HG03064 (cell line): Measurements from ENCODE around the gene CYB561.

ENCODE experiments used
- ATAC-seq: cut with Tn5 transposase; IDR thresholded peaks from one replicate; pipeline ENCODE4 v1.9.1; 2021; ENCODE audit warnings: low read depth; ENCODE audit not compliant: unreplicated experiment

Gene CYB561

GRCh38 chr17:63452046-63452961, 6.2 kb upstream of the CYB561 start:
- no peak for ATAC-seq

DNA sequence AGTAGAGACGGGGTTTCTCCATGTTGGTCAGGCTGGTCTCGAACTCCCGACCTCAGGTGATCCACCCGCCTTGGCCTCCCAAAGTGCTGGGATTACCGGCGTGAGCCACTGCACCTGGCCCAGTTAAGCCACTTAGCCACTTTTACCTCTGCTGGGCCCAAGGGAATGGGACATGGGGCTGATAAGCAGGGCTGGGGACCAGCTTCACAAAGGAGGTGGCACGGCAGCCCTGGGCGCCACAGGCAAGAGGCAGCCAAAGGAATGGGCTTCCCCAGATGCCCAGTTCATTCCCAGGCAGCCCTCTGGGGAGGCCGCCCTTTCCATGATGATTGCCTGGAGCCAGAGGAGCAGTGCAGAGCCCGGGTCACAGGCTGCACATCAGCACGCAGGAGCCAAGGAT, 5.0 kb upstream of the CYB561 start:
- no peak for ATAC-seq

GRCh38 chr17:63450551-63450950, 4.4 kb upstream of the CYB561 start:
- no peak for ATAC-seq

DNA sequence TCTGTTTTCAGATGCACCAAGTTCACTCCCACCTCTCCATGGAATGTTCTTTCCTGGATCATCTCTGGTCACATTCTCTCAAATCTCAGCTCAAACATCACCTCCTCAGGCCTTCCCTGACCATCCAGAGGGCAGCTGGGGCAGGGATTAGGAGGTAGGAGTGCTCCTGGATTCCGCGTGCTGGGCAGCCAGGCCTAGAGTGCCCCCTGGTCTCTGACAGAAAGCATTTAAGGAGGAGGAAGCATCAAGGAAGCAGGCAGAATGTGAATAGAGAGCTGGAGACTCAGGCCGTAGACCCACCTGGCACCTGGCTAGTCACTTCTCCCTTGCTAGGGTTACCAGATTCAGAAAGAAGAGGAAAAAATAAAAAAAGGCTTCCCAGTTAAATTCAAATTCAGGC, 2.5 kb upstream of the CYB561 start:
- ATAC-seq: no peak

GRCh38 chr17:63447471-63448009, 1.4 kb upstream of the CYB561 start:
- ATAC-seq: peak; percentile 10

GRCh38 chr17:63446753-63447470, 806 bp upstream of the CYB561 start:
- peak; percentile 29 for ATAC-seq

DNA sequence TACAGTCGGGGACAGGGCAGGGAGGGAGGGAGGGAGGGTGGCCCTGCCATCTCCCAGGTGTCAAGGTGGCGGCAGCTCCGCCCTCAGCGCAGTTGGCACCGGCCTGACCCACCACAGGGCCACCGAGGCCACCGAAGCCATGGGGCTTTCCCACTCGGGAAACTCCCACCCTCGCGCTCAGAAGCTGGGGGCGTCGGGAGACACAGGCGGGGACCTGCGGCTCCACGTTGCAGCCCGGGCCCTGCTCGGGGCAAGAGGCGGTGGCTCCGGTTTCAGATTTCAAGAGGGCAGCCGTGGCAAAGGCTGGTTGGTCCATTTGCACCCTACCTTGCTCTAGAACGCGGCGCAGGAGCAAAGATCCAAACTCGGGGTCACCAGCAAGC, 544 bp downstream of the CYB561 start:
- peak; percentile 12 for ATAC-seq

GRCh38 chr17:63445065-63445464, 1.0 kb downstream of the CYB561 start:
- no peak for ATAC-seq

DNA sequence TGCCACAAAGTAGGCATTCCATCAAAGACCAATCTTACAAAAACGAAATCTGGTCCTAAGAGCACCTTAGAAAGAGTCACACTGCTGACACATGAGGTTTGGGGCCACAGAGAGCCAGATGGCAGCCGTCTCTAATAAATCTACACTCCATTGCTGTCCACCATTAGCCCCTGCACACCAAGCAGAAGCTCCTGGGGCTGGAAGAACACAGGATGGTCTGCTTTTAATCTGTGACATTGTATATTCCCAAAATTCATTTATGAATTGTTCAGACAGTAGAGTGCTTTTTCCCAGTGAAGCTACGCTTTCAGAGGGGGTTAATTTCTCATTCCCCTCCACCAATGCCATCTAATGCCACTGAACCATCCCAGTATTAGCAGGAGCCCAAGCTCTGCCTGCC, 1.6 kb downstream of the CYB561 start:
- ATAC-seq: no peak

- ATAC-seq: no peak
Measured at GRCh38 chr17:63443053-63443452, 3.1 kb downstream of the CYB561 start.

DNA sequence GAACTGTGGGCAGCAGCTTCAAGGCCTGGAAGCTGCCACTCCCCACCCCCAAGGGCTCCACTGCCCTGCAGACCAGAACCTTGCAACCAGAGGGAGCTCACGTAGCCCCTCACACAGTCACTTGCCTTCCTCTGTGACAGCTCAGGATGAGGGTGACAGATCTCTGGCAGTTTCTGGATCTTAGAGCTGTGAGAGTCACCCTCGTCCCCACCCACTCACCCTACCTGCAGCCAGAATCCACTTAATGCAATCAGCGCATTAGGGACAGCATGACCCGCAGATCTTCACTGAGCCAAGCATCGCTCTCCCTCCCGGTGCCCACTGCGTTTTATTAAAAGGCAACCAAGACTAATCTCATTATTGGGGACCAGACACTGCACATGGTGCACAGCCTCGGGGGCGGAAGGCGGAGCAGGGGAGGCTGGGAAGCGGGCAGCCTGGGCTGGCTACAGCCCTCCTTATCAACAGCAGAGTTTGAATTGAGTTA, 3.5 kb downstream of the CYB561 start:
- ATAC-seq: no peak

GRCh38 chr17:63442074-63442473, 4.0 kb downstream of the CYB561 start:
- ATAC-seq: no peak

DNA sequence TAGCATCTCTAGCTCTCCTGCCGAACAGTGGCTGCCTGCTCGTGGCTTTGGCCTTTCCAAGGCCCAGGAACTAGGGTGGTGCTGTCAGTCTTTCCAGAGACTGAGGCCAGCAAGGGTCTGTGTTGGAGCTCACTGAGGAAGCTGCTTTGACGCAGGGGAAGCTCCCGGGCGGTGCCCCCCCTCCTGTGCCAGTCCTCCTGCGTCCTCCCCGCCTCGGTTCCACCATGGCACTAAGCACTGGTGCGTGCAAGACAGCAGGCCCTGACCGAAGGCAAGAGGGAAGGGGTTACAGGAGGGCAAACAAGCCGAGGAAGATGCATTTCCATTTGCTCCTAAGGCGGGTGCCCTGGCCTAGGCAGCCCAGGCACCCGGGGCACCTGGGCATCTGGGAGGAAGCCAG, 4.5 kb downstream of the CYB561 start:
- ATAC-seq: no peak

GRCh38 chr17:63440770-63441335, 5.3 kb downstream of the CYB561 start:
- no peak for ATAC-seq

DNA sequence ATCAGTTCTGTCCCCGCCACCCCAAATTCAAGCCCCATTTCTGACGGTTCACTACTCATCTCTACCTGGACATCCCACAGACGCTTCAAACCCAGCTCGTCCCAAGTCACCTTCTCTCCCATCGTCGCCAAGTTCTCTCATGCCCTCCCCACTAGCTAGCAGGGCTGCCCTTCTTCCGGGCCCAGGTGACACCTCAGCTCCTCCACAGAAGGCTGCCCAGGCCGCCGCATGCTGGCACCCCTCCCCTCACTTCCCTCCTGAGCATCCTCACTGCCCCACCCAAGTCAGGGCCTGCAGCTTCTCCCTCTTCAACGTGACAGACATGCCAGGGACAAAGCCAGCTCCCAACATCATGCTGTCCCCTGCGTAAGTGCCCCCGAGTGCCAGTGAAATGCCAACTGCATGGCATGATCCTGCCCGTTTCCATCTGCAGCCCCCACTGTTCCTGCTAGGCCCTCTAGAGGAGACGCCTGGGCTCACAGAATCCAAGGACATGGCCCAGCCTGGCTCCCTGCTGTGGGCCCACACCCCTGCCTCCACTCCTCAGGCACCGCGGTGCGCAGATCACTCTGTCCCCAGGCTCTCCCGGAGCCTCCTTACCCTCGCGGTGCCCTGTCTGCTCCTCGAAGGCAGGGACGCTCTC, 5.9 kb downstream of the CYB561 start:
- no peak for ATAC-seq

DNA sequence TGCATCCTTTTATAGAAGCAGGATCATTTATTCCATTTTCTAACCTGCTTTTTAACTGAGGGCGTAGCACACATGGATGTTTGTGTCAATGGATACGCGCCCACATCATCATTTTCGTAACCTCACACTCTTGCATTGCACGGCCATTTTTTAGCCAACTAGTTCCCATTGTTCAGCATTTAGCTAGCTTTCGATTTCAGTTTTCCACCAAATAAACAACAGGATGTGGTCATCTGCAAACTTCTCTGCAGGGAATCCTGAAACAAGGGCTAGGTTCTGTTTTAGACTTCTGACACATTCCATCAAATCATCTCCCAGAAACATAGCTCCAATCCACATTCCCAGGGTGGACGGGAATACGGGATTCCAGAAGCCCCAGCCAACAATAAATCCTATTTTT, 6.4 kb downstream of the CYB561 start:
- no peak for ATAC-seq

GRCh38 chr17:63438092-63439051, 7.7 kb downstream of the CYB561 start:
- no peak for ATAC-seq

DNA sequence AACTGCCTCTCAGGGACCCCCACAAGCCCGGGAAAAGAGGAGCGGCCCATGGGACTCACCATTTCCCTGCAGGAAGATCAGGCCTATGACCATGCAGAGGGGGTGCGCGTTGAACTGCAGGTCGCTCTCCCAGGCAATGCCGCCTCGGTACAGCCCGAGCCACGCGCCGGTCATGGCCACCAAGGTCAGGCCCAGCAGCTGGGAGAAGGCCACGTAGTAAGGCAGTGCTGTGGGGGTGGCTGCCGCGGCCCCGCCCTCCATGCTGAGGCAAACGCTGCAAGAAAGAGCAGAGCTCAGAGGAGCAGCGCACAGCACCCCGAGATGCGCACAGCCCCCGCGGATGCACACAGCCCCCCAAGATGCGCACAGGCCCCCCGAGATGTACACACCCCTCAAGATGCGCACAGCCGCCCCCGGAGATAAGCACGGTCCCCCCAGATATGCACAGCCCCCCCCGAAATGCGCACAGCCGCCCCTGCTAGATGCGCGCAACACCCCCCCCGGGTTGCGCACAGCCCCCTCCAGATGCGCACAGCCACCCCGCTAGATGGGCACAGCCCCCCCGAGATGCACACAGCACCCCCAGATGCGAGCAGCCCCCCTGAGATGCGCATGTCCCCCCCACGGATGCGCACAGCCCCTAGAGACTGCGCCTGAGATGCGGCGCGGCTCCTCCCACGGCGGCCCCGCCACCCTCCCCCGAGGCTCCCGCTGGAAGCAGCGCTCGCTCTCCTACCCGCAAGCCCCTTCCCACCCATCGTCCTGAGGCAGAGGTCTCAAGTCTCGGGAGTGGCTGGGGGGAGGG, 8.6 kb downstream of the CYB561 start:
- ATAC-seq: no peak
